Epidermal melanocyte (primary cell): ENCODE data around the gene MGAT5B.
"Not testable (repeated sequence)": the region's sequence is repeated elsewhere in the genome, so short reads cannot be mapped to it uniquely, and the experiment has no call there.

Experiments used
- DNase-seq: peaks from one replicate; pipeline ENCODE4 v3.0.0; 2011; ENCODE audit warnings: low spot score; ENCODE audit not compliant: insufficient read length

Gene MGAT5B

DNA sequence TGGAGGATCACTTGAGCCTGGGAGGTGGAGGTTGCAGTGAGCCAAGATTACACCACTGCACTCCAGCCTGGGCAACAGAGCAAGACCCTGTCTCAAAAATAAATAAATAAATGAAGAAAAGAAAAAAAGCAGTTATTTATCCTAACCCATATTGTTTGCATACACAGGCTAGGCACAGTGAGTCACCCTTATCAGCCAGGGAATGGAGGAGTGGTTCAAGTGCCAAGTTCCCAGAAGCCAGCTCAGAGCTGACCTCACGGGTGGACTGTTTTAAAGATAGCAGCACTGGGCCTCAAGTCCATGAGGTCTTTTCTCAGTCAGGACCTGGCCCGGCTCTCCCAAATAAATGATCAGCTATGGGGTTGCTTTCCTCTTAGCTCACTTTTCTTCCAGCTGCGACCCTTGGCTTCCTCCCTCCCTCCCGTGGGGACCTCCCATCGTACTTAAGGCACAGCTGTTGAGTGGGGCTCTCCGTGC, 22.6 kb upstream of the MGAT5B start:
- DNase-seq, result no peak

- DNase-seq, result no peak
These were observed 21.2 kb upstream of the MGAT5B start for GRCh38 chr17:76847031-76847430.

DNA sequence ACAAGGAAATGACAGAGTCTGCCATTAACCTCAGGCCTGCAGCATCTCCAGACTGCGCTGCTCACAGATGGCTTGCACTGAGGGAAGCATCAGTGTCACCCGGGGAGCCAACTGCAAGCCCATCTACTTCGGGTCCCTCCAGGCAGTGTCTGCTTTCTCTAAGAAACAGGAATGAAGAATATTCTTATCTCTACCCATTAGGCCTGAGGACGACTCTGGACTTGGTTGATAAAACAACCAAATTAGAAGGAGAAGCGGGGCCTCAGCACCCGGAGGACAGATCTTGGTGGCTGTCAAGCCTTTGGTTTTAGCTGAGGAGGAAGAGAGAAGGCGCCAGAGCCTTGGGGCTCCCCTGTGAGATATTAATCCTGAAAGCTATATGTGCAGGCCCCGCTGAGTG, 19.5 kb upstream of the MGAT5B start:
- no peak for DNase-seq

GRCh38 chr17:76849160-76849559, 19.0 kb upstream of the MGAT5B start:
- DNase-seq, result not testable (repeated sequence)

- no peak for DNase-seq
These were observed 15.4 kb upstream of the MGAT5B start for GRCh38 chr17:76852843-76853242.

DNA sequence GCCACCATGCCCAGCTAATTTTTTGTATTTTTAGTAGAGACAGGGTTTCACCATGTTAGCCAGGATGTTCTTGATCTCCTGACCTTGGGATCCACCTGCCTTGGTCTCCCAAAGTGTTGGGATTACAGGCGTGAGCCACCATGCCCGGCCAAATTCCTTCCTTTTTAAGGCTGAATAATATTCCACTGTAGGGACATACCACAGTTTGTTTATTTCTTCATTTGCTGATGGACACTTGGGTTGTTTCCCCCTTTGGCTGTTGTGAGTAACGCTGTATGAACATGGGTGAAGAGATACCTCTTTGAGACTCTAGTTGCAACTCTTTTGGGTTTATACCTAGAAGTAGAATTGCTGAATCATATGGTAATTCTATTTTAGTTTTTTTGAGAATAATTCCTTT, 13.1 kb upstream of the MGAT5B start:
- DNase-seq, result no peak

DNA sequence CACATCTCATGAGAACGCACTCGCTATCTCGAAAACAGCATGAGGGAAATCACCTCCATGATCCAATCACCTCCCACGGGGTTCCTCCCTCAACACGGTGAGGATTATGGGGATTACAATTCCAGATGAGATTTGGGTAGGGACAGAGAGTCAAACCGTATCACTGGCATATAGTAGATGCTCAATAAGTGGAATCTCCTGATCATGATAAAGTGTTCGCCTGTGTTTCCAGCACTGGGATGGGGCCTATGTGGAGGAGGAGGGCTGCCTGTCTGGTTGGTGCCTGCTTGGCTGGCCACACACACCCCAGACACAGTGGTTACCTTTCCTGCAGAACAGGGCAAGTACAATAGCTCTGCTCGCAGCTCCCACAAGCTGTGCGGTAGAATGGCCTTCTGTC, 6.1 kb upstream of the MGAT5B start:
- no peak for DNase-seq

DNA sequence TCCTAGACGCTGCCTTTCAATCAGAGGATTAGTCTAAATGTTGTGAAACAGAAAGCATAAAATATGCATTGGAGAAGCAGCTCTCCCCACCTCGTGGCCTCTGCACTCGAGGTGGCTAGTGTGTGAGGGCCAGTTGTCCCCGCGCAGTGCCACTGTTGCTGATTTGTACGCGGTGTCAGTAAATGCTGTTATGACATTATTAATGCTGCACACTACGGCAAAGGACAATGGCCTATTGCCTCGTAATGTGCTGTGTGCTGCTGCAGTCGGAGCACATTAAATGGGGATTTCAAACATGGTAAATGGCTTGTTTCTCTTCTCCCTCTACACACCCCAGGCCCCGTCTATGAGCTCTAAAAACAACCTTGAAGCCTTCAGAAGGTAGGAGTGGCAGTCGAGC, 5.7 kb upstream of the MGAT5B start:
- no peak for DNase-seq

GRCh38 chr17:76864024-76864423, 4.2 kb upstream of the MGAT5B start:
- DNase-seq, result no peak

- DNase-seq, result no peak
These were observed 3.0 kb upstream of the MGAT5B start for GRCh38 chr17:76865174-76865573.

- DNase-seq, result no peak
These were observed 2.0 kb upstream of the MGAT5B start for GRCh38 chr17:76866203-76866602.

DNA sequence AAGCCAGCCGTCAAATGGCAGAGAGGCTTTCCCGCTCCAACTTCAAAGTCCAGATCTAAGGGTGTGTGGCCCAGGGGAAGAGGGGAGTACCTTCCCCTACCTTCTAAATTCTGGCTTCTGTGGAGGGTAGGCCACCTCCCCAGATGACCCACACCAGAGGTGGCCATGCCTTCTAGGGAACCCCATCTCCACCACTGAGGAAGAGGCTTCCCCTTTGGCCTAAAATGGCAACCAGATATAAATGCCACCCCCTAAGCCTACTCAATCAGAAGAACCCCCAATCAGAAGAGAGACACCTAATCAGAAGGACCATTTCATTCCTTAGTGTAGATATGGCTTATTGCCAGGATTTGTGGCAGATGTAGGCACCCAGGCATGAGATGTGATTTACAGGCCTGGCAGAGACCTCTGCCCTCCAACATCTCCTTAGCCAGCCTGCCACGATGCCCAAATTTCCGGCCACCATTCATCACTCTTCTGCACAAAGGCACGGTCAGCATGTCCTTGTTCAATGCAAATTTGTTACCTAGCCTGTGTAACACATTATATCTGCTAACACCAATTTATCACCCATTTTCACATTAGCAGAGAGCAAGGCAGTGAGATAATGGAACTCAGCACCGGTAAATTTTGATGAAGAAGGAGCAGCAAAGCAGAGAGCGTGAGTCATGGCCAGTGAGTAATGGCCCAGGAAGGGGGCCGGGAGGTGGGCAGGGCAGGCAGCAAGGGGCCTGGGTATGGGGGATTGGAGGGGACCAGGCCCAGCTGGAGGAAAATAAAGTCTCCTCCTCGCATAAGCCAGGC, 1.2 kb upstream of the MGAT5B start:
- no peak for DNase-seq

DNA sequence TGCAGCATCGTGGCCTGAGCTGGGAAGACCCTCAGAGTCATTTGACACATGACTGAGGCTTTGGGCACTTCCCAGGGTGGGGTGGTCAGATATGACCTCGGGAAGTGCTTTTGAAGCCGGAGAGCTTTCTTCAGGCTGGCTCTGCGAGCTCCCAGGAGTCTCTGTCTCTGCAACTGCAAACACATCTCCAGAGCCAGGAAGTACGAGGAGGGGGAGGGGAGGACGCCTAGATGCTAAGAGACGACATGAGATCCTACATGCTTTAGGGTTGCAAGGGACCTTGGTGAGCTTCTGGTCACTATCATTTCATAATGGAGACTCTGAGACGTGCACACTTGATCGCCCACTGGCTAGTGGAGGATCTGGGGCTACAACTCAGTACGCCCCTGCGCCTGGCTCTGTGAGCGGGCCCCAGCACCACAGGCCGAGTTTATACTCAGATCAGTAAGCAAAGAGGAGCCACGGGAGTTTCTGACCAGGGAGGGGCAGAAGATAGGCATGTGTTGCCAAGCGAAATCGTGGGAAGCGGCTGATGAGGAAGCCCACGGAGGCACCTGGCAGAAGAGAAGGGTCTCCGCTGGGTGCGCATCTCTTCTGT, 527 bp upstream of the MGAT5B start:
- no peak for DNase-seq

GRCh38 chr17:76868669-76869495, 678 bp downstream of the MGAT5B start:
- DNase-seq, result no peak

- no peak for DNase-seq
These were observed 1.5 kb downstream of the MGAT5B start for GRCh38 chr17:76869496-76870376.

GRCh38 chr17:76870377-76870714, 2.1 kb downstream of the MGAT5B start:
- DNase-seq, result no peak

GRCh38 chr17:76871668-76872067, 3.5 kb downstream of the MGAT5B start:
- DNase-seq, result no peak

DNA sequence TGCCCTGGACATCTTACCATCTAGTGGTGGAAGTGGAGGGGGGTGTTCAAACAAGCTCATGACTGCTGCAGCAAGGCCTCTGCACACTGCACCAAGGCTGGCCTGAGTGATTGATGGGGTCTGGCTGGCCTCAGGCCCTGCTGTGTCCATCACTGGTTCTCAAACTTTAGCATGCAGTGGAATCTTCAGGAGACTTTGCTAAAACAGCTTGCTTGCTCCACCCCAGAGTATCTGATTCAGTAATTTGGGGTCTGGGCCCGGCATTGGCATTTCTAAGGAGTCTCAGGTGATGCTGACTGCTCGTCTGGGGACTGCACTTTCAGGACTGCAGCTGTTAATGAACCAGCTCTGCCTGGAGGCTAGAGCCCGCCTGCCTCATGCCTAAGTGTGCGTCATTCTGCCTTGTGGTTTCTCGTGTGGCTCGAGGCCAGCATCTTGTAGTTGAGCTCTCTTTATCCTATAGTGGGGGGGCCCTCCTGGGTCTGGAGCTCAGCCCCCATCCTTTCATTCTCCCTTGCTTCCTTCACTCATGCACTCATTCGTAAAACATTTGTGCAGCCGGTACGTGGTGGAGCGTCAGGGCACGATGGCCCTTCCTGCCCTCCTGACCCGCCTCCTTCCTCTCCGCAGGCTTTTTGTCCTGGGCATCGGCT, 4.1 kb downstream of the MGAT5B start:
- DNase-seq, result peak; percentile 98

DNA sequence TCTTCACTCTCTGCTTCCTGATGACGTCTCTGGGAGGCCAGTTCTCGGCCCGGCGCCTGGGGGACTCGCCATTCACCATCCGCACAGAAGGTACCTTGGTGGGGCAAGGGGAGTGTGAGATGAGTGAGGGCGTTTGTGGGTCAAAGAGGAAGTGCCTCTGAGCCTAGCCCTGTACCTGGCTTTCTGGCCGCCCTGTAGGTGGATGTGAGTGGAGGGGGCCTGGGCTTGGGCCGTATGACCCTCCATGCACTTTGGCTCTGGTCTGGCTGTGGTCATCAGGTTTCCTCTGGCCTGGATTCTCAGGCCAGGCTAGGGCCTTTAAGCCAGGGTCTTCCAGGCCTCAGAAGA, 4.6 kb downstream of the MGAT5B start:
- DNase-seq, result no peak

- DNase-seq, result no peak
These were observed 5.7 kb downstream of the MGAT5B start for GRCh38 chr17:76873856-76874255.

GRCh38 chr17:76877437-76877836, 9.2 kb downstream of the MGAT5B start:
- DNase-seq, result no peak
